A549 (cell line): ENCODE data around the gene SLC38A10. TPM values are rescaled to one million over a fixed set of nuclear protein-coding genes. Genes with fewer than 3 reads are reported as not detected.

Experiments used
- ATAC-seq, 2 experiments: fragments of 200-7000 bp in 1 of 2; fragments of >200 bp in 1 of 2; cut with Nextera tagmentation in 1 of 2; cut with Tn5 transposase in 1 of 2; 3 replicates each; pipeline versions ENCODE4 v1.8.0 to v1.9.1; 2018 to 2020; ENCODE audit warnings: mild to moderate bottlenecking in 1 of 2, moderate library complexity in 1 of 2
- CTCF ChIA-PET: fragments of 300-600 bp; sonication (Branson Sonifier 250); formaldehyde crosslinking; extraction: SDS; loops from one replicate; lab custom pipeline; 2021; ENCODE audit warnings: antibody characterized with exemption, inconsistent platforms; lab: Yijun Ruan, JAX
- POLR2A ChIA-PET: fragments of 350-600 bp; formaldehyde crosslinking; extraction: SDS; loops from one replicate; lab custom pipeline; 2021; ENCODE audit warnings: antibody characterized with exemption, inconsistent platforms; lab: Yijun Ruan, JAX
- DNase-seq, 2 experiments: peaks; one replicate each; pipeline versions ENCODE4 v3.0.0 to v3.0.0-alpha.2; 2011 to 2016; ENCODE audit warnings: low read depth in 1 of 2, low spot score in 1 of 2
- FAIRE-seq: peaks from 2 replicates; lab custom pipeline; 2011; peaks lifted over from hg19 to GRCh38; lab: Jason Lieb, UNC
- H3K27ac ChIP-seq, 2 experiments: fragments of >200 bp; sonication (Bioruptor Twin); formaldehyde crosslinking; 3 replicates each; pipeline ENCODE4 v1.5.1; 2016 to 2017
- H3K4me1 ChIP-seq: fragments of >200 bp; sonication (Bioruptor Twin); formaldehyde crosslinking; 3 replicates; pipeline ENCODE4 v1.6.1; 2016
- H3K4me2 ChIP-seq: fragments of >200 bp; sonication (Bioruptor Twin); formaldehyde crosslinking; 3 replicates; pipeline ENCODE4 v1.6.1; 2016
- H3K4me3 ChIP-seq: fragments of >200 bp; sonication (Bioruptor Twin); formaldehyde crosslinking; 3 replicates; pipeline ENCODE4 v1.5.1; 2016
- H3K9me3 ChIP-seq: fragments of >200 bp; sonication (Bioruptor Twin); formaldehyde crosslinking; 3 replicates; pipeline ENCODE4 v1.6.1; 2016
- CBX2 ChIP-seq: fragments of 200-600 bp; sonication (generic); IDR thresholded peaks from 2 replicates; pipeline ENCODE4 v1.6.1; 2016; ENCODE audit warnings: low read depth, mild to moderate bottlenecking, borderline replicate concordance
- EP300 ChIP-seq, 2 experiments: fragments of >200 bp; sonication (Bioruptor Twin); formaldehyde crosslinking; IDR thresholded peaks; 2 replicates in 1 of 2; 3 replicates in 1 of 2; pipeline ENCODE4 v1.6.1; 2016 to 2017
- FOSB ChIP-seq: fragments of 250-450 bp; sonication (Bioruptor Pico); IDR thresholded peaks from 2 replicates; pipeline ENCODE4 v1.5.0; 2020; ENCODE audit warnings: mild to moderate bottlenecking, moderate library complexity
- FOXS1 ChIP-seq: fragments of 250-450 bp; sonication (Bioruptor Pico); IDR thresholded peaks from 2 replicates; pipeline ENCODE4 v1.5.0; 2020; ENCODE audit warnings: mild to moderate bottlenecking, moderate library complexity
- HEYL ChIP-seq: fragments of 250-450 bp; sonication (Bioruptor Pico); IDR thresholded peaks from 2 replicates; pipeline ENCODE4 v1.8.0; 2021; ENCODE audit warnings: mild to moderate bottlenecking, moderate library complexity
- HOXB5 ChIP-seq: fragments of 250-450 bp; sonication (Bioruptor Pico); IDR thresholded peaks from 2 replicates; pipeline ENCODE4 v1.5.0; 2020; ENCODE audit warnings: mild to moderate bottlenecking, moderate library complexity
- KDM5A ChIP-seq: fragments of 200-600 bp; sonication (generic); IDR thresholded peaks from 2 replicates; pipeline ENCODE4 v1.6.1; 2016; ENCODE audit warnings: antibody characterized with exemption, mild to moderate bottlenecking
- MYC ChIP-seq: IDR thresholded peaks from 2 replicates; pipeline ENCODE4 v1.6.1; 2012; ENCODE audit warnings: mild to moderate bottlenecking, inconsistent platforms, low read length, improper control_type of control experiment, borderline replicate concordance
- NFE2L2 ChIP-seq: fragments of 150-350 bp; conservative IDR thresholded peaks from 2 replicates; pipeline ENCODE4 v1.6.1; 2014; ENCODE audit warnings: low read length
- NPAS2 ChIP-seq: fragments of 250-450 bp; sonication (Bioruptor Pico); IDR thresholded peaks from 2 replicates; pipeline ENCODE4 v1.8.0; 2022; ENCODE audit warnings: mild to moderate bottlenecking, moderate library complexity, borderline replicate concordance
- PHF8 ChIP-seq: fragments of 200-600 bp; sonication (generic); IDR thresholded peaks from 2 replicates; pipeline ENCODE4 v1.6.1; 2016; ENCODE audit warnings: low read depth, mild to moderate bottlenecking, antibody characterized with exemption, moderate library complexity, borderline replicate concordance
- POLR2AphosphoS2 ChIP-seq: conservative IDR thresholded peaks from 2 replicates; pipeline ENCODE4 v1.6.1; 2012; ENCODE audit warnings: low read length, improper control_type of control experiment, inconsistent platforms
- RAD21 ChIP-seq, 2 experiments: fragments of >200 bp in 1 of 2; sonication (Bioruptor Twin) in 1 of 2; formaldehyde crosslinking in 1 of 2; IDR thresholded peaks in 1 of 2; conservative IDR thresholded peaks in 1 of 2; 2 replicates in 1 of 2; 3 replicates in 1 of 2; pipeline ENCODE4 v1.6.1; 2012 to 2018; ENCODE audit warnings: inconsistent platforms in 1 of 2
- RCOR1 ChIP-seq: fragments of 150-350 bp; IDR thresholded peaks from 2 replicates; pipeline ENCODE4 v1.6.1; 2014; ENCODE audit warnings: antibody characterized with exemption, low read length, low read depth
- RFX5 ChIP-seq: fragments of 450-650 bp; IDR thresholded peaks from 2 replicates; pipeline ENCODE4 v1.7.1; 2014; ENCODE audit warnings: antibody characterized with exemption, mild to moderate bottlenecking, moderate library complexity
- RNF2 ChIP-seq: fragments of 200-600 bp; sonication (generic); IDR thresholded peaks from 2 replicates; pipeline ENCODE4 v1.6.1; 2016; ENCODE audit warnings: low read depth, mild to moderate bottlenecking, antibody characterized with exemption, moderate library complexity, borderline replicate concordance
- SMC3 ChIP-seq: fragments of >200 bp; sonication (Bioruptor Twin); formaldehyde crosslinking; IDR thresholded peaks from 3 replicates; pipeline ENCODE4 v1.6.1; 2018; ENCODE audit warnings: inconsistent platforms
- SREBF2 ChIP-seq: fragments of 450-650 bp; IDR thresholded peaks from 2 replicates; pipeline ENCODE4 v1.6.1; 2014; ENCODE audit warnings: mild to moderate bottlenecking, moderate library complexity
- TP53 ChIP-seq: fragments of 250-450 bp; sonication (Bioruptor Pico); IDR thresholded peaks from 2 replicates; pipeline ENCODE4 v1.5.0; 2021; ENCODE audit warnings: mild to moderate bottlenecking, moderate library complexity
- ZC3H11A ChIP-seq: fragments of 450-650 bp; IDR thresholded peaks from 2 replicates; pipeline ENCODE4 v1.6.1; 2014; ENCODE audit warnings: antibody characterized with exemption, mild to moderate bottlenecking
- ZFP36 ChIP-seq: fragments of 450-650 bp; IDR thresholded peaks from 2 replicates; pipeline ENCODE4 v1.6.1; 2014; ENCODE audit warnings: borderline replicate concordance; ENCODE audit not compliant: partially characterized antibody
- WGBS: methylation state at CpG from one replicate; pipeline ENCODE4 v1.1.6; 2017; ENCODE audit errors: missing lambda C conversion rate; 5-methylcytosine and 5-hydroxymethylcytosine counted together
- polyA plus RNA-seq, 4 experiments: library from polyadenylated mRNA; depleted of rRNA in 3 of 4; stranded (reverse); fragments of >200 nt; fragmentation: RNase III in 1 of 4; extraction: RNeasy Plus Mini Kit Qiagen cat#74134 plus additional on column Dnase treatment in 1 of 4; gene quantifications; 2 replicates in 3 of 4; 3 replicates in 1 of 4; pipeline ENCODE4 v1.2.3, GENCODE V29; 2011 to 2017
- TF ChIP-seq, protein P1 (sequence below): IDR thresholded peaks from 2 replicates; pipeline ENCODE4 v1.6.1; 2012; ENCODE audit warnings: low read depth, borderline replicate concordance
- TF ChIP-seq, protein P2 (sequence below): IDR thresholded peaks from 2 replicates; pipeline ENCODE4 v1.6.1; 2012
- TF ChIP-seq, protein P3 (sequence below): fragments of >200 bp; sonication (Bioruptor Twin); formaldehyde crosslinking; IDR thresholded peaks from 2 replicates; pipeline ENCODE4 v1.6.1; 2016
- TF ChIP-seq, protein P4 (sequence below): fragments of >200 bp; sonication (Bioruptor Twin); formaldehyde crosslinking; IDR thresholded peaks from 3 replicates; pipeline ENCODE4 v1.5.1; 2016
- TF ChIP-seq, protein P5 (sequence below): fragments of 450-650 bp; IDR thresholded peaks from 2 replicates; pipeline ENCODE4 v1.6.1; 2014; ENCODE audit warnings: antibody characterized with exemption

The SLC38A10 gene
- polyA plus RNA-seq, 2 of the 4 experiments (the other 2 are of a cell fraction): 35.8 to 67.4 TPM

DNA sequence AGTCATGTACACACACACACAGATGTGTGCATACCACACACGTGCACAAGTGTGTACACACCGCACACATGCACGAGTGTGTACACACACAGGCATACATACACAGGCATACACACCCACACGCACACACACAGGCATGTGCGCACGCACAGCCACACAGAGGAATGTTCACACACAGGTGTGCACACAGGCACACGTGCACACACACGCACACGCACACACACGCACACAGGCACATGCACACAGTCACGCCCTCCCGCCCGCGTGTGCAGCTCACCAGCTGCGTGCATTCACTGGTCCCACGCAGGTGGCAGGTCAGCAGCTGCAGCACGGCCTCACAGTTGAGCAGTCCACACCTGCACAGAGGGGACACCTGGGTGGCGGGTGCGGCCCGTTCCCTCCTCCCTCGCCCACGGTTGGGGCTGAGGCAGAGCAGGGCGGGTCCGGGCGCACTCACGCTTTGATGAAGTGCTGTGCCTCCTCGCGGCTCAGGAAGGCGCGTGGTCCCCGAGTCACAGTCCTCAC, 63.9 kb downstream of the SLC38A10 start (continued):
- TF ChIP-seq EP300 (IDR thresholded peaks at IDR 0.05): no peak
- TF ChIP-seq HEYL (CRISPR knock-in tag): no peak

DNA sequence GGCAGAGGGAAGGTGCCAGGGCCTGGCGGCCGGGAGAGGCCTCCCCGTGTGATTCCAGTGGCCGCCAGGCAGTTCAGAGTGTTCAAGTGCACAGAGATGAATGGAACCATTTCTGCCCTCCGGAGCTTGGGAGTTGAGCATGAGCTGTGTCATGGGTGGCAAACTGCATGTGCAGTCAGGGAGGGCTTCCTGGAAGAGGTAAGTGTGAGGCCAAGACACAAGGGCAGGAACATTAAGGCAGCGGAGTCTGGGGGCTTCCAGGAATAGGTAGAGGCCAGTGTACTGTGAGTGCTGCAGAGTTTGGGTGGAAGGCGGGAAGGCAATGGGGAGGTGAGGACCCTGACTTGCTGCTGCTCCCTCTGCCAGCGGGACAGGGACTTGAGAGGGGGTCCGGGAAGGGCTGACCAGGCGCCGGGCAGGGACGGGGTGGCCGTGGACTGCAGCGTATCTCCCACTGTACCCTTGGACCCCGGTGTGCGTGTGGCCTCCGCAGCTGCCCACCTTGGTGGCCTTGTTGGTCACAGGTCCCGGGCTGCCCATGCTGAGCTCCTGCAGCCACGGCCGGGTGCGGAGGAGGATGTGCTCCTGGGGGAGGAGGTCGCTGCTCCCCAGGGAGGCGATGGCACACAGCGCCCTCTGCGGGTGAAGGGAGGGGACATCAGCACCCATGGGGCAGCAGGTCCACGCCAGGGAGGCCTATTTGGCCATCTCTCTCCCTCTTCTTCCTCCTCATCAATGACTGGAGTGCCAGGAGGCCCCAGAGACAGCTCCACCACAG, 64.9 kb downstream of the SLC38A10 start:
- POLR2A ChIA-PET: no interaction called here

DNA sequence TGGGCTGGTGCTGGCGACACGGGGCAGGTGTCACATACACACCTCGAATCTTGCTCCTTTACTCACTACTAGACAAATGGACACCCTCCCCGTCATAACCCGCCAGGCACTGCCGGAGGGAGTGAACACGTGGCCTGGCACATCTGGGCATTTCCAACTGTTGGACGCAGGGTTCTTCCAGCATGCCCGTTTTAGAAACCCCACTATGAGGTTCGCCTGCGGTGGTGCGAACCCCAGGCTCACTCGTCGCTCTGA, 65.5 kb downstream of the SLC38A10 start:
- no peak for FAIRE-seq
- ChIA-PET CTCF (interaction anchor here (0.9 to 13.0 kb wide), 17 partner anchors 10 to 255 kb away, joined by 3 to 153 read pairs (median 4); partner anchors contain the start of genes NDUFAF8 and TEPSIN), POLR2A (no interaction called here)
- no peak overlapping the region for H3K4me2 ChIP-seq
- no peak overlapping the region for H3K27ac ChIP-seq
- DNase-seq: no peak
- H3K9me3 ChIP-seq: peaks cover 8% of the 10 kb centered on the region; the same call in 2 of the 3 replicates
- WGBS: 87% methylated on average over 12 of the region's 14 CpGs
- TF ChIP-seq HOXB5 (CRISPR knock-in tag) (no peak), CBX2 (no peak)
- TF ChIP-seq, protein P1, sequence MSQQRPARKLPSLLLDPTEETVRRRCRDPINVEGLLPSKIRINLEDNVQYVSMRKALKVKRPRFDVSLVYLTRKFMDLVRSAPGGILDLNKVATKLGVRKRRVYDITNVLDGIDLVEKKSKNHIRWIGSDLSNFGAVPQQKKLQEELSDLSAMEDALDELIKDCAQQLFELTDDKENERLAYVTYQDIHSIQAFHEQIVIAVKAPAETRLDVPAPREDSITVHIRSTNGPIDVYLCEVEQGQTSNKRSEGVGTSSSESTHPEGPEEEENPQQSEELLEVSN: no peak
- TF ChIP-seq, protein P2, sequence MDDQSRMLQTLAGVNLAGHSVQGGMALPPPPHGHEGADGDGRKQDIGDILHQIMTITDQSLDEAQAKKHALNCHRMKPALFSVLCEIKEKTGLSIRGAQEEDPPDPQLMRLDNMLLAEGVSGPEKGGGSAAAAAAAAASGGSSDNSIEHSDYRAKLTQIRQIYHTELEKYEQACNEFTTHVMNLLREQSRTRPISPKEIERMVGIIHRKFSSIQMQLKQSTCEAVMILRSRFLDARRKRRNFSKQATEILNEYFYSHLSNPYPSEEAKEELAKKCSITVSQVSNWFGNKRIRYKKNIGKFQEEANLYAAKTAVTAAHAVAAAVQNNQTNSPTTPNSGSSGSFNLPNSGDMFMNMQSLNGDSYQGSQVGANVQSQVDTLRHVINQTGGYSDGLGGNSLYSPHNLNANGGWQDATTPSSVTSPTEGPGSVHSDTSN: no peak
- TF ChIP-seq, protein P3, sequence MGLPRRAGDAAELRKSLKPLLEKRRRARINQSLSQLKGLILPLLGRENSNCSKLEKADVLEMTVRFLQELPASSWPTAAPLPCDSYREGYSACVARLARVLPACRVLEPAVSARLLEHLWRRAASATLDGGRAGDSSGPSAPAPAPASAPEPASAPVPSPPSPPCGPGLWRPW: no peak
- TF ChIP-seq, all 56 proteins: peak for 0
- no peak overlapping the region for H3K4me3 ChIP-seq
- ATAC-seq: no peak
- H3K4me1 ChIP-seq: no peaks in the 10 kb centered on the region

More for the DNA sequence above, 64.9 kb downstream of the SLC38A10 start:
- peak; percentile 56 to 79 for DNase-seq
- Histone ChIP-seq H3K4me2 (no peak overlapping the region), H3K4me3 (no peak overlapping the region)
- TF ChIP-seq RAD21 (conservative IDR thresholded peaks at IDR 0.05 in 1 of 2, IDR thresholded peaks at IDR 0.05 in 1 of 2): peak; percentile 34 to 60; a peak in 2 of 5 replicates
- TF ChIP-seq, protein P4, sequence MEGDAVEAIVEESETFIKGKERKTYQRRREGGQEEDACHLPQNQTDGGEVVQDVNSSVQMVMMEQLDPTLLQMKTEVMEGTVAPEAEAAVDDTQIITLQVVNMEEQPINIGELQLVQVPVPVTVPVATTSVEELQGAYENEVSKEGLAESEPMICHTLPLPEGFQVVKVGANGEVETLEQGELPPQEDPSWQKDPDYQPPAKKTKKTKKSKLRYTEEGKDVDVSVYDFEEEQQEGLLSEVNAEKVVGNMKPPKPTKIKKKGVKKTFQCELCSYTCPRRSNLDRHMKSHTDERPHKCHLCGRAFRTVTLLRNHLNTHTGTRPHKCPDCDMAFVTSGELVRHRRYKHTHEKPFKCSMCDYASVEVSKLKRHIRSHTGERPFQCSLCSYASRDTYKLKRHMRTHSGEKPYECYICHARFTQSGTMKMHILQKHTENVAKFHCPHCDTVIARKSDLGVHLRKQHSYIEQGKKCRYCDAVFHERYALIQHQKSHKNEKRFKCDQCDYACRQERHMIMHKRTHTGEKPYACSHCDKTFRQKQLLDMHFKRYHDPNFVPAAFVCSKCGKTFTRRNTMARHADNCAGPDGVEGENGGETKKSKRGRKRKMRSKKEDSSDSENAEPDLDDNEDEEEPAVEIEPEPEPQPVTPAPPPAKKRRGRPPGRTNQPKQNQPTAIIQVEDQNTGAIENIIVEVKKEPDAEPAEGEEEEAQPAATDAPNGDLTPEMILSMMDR: peak; percentile 50
- no peak for TF ChIP-seq TP53 (CRISPR knock-in tag)
- TF ChIP-seq FOSB: no peak
- TF ChIP-seq NFE2L2: no peak
- TF ChIP-seq POLR2AphosphoS2: no peak
- no peak for TF ChIP-seq ZC3H11A
- TF ChIP-seq, protein P5, sequence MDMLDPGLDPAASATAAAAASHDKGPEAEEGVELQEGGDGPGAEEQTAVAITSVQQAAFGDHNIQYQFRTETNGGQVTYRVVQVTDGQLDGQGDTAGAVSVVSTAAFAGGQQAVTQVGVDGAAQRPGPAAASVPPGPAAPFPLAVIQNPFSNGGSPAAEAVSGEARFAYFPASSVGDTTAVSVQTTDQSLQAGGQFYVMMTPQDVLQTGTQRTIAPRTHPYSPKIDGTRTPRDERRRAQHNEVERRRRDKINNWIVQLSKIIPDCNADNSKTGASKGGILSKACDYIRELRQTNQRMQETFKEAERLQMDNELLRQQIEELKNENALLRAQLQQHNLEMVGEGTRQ: no peak
- TF ChIP-seq RNF2: no peak
- TF ChIP-seq RCOR1: no peak
- no peak for TF ChIP-seq RFX5
- TF ChIP-seq FOXS1 (CRISPR knock-in tag): no peak
- TF ChIP-seq SREBF2: no peak
- TF ChIP-seq PHF8: no peak
- TF ChIP-seq, protein P3: no peak
- TF ChIP-seq HOXB5 (CRISPR knock-in tag): no peak
- TF ChIP-seq SMC3: peak; percentile 30; the same call in 2 of the 3 replicates
- no peak for TF ChIP-seq MYC
- no peak for TF ChIP-seq NPAS2 (CRISPR knock-in tag)
- no peak for TF ChIP-seq KDM5A
- peak; percentile 89 for TF ChIP-seq ZFP36
- TF ChIP-seq, all 56 proteins: peak for 4
- Histone ChIP-seq H3K9me3 (peaks cover 8% of the 10 kb centered on the region; the same call in 2 of the 3 replicates), H3K4me1 (no peaks in the 10 kb centered on the region), H3K27ac (no peak overlapping the region)
- ATAC-seq (peak; percentile 44 to 81; a peak in 5 of 6 replicates), FAIRE-seq (no peak)
- 74% methylated on average over 26 of the region's 26 CpGs for WGBS
- CTCF ChIA-PET: interaction anchor here (0.6 to 13.0 kb wide), 26 partner anchors 9 to 254 kb away, joined by 3 to 153 read pairs (median 4); partner anchors contain the start of genes NDUFAF8 and TEPSIN
